ENCODE data around the gene IMPG1.

GRCh38 chr6:75946146-75946831, 126.2 kb downstream of the IMPG1 start:
- no peak for TF ChIP-seq CTCF (IDR thresholded peaks at IDR 0.05)
- no peak for TF ChIP-seq POLR2AphosphoS5 (IDR thresholded peaks at IDR 0.05; ENCODE audit: insufficient read depth in 1 of 2, low read depth in 1 of 2)
- no peak for TF ChIP-seq POLR2A (IDR thresholded peaks at IDR 0.05)
